Measurements from ENCODE around the gene GALNTL6. TPM values are rescaled to one million over a fixed set of nuclear protein-coding genes. Genes with fewer than 3 reads are reported as not detected.

Gene GALNTL6
- total RNA-seq, 1 donor from 2014 or later, result 1.7 TPM

- H3K27me3 Mint-ChIP-seq, result no peaks in the 10 kb centered on the region
- no peaks in the 10 kb centered on the region for H3K36me3 Mint-ChIP-seq
- H3K4me1 Mint-ChIP-seq (ENCODE audit: unreplicated experiment), result peaks cover 6% of the 10 kb centered on the region
- H3K27ac Mint-ChIP-seq, result no peak overlapping the region
- no peak for DNase-seq (ENCODE audit: extremely low spot score, unreplicated experiment)
- H3K9me3 Mint-ChIP-seq, result no peaks in the 10 kb centered on the region
- no peak overlapping the region for H3K4me3 Mint-ChIP-seq
- TF ChIP-seq, protein P1, sequence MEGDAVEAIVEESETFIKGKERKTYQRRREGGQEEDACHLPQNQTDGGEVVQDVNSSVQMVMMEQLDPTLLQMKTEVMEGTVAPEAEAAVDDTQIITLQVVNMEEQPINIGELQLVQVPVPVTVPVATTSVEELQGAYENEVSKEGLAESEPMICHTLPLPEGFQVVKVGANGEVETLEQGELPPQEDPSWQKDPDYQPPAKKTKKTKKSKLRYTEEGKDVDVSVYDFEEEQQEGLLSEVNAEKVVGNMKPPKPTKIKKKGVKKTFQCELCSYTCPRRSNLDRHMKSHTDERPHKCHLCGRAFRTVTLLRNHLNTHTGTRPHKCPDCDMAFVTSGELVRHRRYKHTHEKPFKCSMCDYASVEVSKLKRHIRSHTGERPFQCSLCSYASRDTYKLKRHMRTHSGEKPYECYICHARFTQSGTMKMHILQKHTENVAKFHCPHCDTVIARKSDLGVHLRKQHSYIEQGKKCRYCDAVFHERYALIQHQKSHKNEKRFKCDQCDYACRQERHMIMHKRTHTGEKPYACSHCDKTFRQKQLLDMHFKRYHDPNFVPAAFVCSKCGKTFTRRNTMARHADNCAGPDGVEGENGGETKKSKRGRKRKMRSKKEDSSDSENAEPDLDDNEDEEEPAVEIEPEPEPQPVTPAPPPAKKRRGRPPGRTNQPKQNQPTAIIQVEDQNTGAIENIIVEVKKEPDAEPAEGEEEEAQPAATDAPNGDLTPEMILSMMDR (conservative IDR thresholded peaks at IDR 0.05), result no peak
These were observed 543.9 kb downstream of the GALNTL6 start for GRCh38 chr4:172357006-172357540.

DNA sequence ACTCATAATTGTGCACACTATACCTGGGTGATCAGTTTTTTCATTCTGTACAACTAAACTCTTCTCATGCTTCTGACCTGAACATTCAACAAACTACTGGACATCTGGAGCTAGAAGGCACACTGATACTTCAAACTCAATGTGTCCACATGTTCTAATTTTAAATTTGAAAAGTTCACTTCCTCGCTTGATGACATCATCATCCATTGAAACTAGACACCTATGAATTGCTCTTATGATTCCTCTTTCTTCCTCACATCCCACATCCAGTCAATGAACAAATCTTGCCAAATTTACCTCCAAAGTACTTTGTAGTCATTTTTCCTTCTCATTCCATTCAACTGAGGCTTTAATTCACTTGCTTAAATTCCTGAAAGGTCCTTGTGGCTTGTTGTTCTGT lies 549.4 kb downstream of the GALNTL6 start:
- no peak for DNase-seq (ENCODE audit: extremely low spot score, unreplicated experiment)
- Mint-ChIP-seq H3K27me3 (no peaks in the 10 kb centered on the region), H3K4me3 (no peak overlapping the region), H3K27ac (no peak overlapping the region), H3K4me1 (ENCODE audit: unreplicated experiment) (no peaks in the 10 kb centered on the region), H3K9me3 (peaks cover 8% of the 10 kb centered on the region), H3K36me3 (no peaks in the 10 kb centered on the region)
- TF ChIP-seq, protein P1 (conservative IDR thresholded peaks at IDR 0.05), result no peak

DNA sequence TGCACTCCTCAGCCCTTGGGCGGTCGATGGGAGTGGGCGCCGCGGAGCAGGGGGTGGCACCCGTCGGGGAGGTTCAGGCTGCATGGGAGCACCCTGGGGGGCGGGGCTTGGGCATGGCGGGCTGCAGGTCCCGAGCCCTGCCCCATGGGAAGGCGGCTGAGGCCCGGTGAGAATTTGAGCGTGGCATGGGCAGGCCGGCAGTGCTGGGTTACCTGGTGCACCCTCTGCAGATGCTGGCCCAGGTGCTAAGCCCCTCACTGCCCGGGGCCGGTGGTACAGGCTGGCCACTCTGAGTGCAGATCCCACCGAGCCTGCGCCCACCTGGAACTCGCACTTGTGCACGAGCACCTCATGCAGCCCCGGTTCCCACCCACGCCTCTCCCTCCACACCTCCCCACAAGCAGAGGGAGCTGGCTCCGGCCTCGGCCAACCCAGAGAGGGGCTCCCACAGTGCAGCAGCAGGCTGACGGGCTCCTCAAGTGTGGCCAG lies 556.3 kb downstream of the GALNTL6 start:
- peak; percentile 68 for DNase-seq (ENCODE audit: extremely low spot score, unreplicated experiment)
- Mint-ChIP-seq H3K27ac (no peak overlapping the region), H3K27me3 (no peaks in the 10 kb centered on the region), H3K4me3 (no peak overlapping the region), H3K36me3 (no peaks in the 10 kb centered on the region), H3K4me1 (ENCODE audit: unreplicated experiment) (no peaks in the 10 kb centered on the region), H3K9me3 (peaks cover 12% of the 10 kb centered on the region)
- TF ChIP-seq, protein P1 (conservative IDR thresholded peaks at IDR 0.05), result no peak

GRCh38 chr4:172377486-172378140 lies 564.4 kb downstream of the GALNTL6 start:
- Mint-ChIP-seq H3K27me3 (no peaks in the 10 kb centered on the region), H3K27ac (no peak overlapping the region), H3K4me3 (no peak overlapping the region), H3K9me3 (no peaks in the 10 kb centered on the region), H3K36me3 (no peaks in the 10 kb centered on the region), H3K4me1 (ENCODE audit: unreplicated experiment) (no peaks in the 10 kb centered on the region)
- DNase-seq (ENCODE audit: extremely low spot score, unreplicated experiment), result no peak
- TF ChIP-seq, protein P1 (conservative IDR thresholded peaks at IDR 0.05), result no peak

GRCh38 chr4:172379834-172380233 lies 566.6 kb downstream of the GALNTL6 start:
- no peak for DNase-seq (ENCODE audit: extremely low spot score, unreplicated experiment)
- Mint-ChIP-seq H3K4me3 (no peak overlapping the region), H3K36me3 (no peaks in the 10 kb centered on the region), H3K27me3 (no peaks in the 10 kb centered on the region), H3K27ac (no peak overlapping the region), H3K9me3 (no peaks in the 10 kb centered on the region), H3K4me1 (ENCODE audit: unreplicated experiment) (no peaks in the 10 kb centered on the region)
- TF ChIP-seq, protein P1 (conservative IDR thresholded peaks at IDR 0.05), result no peak
